Stimulated activated CD8-positive, alpha-beta memory T cell treated with anti-CD3 and anti-CD28 coated beads, Interleukin-4, amount 100 ng/mL, for 4 hours (primary cell): ENCODE measurements around the gene MAS1L.

Source experiments
- DNase-seq, 2 donors: peaks; one replicate each; pipeline ENCODE4 v3.0.0-alpha.2; 2020; ENCODE audit warnings: low read depth in 2 of 2, low spot score in 1 of 2

Gene MAS1L, protein sequence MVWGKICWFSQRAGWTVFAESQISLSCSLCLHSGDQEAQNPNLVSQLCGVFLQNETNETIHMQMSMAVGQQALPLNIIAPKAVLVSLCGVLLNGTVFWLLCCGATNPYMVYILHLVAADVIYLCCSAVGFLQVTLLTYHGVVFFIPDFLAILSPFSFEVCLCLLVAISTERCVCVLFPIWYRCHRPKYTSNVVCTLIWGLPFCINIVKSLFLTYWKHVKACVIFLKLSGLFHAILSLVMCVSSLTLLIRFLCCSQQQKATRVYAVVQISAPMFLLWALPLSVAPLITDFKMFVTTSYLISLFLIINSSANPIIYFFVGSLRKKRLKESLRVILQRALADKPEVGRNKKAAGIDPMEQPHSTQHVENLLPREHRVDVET

DNA sequence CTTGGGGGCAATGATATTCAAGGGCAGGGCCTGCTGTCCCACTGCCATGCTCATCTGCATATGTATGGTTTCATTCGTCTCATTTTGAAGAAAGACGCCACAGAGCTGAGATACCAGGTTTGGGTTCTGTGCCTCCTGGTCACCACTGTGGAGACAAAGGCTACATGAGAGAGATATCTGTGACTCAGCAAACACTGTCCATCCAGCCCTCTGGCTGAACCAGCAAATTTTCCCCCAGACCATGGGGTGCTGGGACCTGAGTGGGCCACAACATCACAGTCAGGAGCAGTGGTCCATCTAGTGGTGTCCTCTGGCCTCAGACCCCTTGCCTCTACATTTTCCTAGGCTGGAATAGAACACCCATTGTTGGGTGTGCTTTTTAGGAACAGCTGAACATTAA lies at the start of gene MAS1L:
MAS1L (minus strand) TSS at position 297 of the 400 bp plus-strand sequence; CDS start at position 243, 54 bp downstream.
- DNase-seq = no peak

DNA sequence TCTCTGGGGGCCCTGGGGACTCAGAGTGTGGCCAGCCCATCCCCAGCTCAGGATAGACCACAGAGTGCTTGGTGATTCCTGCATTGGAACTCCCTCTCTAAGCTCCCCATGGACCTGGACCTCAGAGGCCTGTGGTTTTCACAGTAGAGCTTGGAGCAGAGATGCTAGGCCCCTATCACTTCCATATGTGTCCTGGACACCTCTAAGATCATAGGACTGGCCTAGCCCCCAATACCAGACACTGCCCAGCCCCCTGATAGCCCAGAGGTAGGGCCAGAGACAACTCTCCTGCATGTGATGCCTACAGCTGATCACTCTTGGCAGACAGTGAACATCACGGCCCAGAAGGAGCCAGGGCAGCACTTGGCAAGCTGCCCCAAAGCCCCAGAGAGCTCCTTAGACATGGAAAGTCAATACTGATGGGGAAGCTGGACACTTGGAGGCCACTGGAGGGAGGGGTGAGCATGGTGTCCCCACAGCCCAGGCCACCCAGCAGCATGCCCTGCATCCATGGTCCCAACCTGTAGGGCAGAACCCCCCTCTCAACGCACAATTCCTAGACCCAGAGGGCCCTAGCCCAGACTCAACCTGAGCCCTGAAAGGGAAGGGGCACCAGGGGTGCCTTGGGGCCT lies 44.7 kb upstream of the MAS1L start:
- DNase-seq = no peak

DNA sequence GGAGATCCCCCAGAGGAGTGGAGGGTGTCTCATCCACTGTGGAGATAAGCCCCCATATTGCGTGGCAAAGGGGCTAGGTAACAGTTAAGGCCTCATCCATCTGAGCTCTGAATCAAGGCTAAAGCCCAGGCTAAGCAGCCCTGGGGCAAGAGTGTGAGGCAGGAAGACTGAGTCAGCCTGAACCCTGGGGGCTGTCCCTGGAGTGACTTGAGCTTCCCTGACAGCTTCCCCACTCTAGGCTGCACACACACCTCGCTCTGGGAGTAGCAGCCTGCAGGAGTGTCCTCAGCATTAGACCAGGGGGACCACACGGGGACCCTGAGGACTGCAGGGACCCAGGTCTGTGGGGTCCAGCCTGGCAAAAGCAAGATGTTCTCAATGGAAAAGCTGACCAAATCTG lies 43.9 kb upstream of the MAS1L start:
- no peak for DNase-seq

DNA sequence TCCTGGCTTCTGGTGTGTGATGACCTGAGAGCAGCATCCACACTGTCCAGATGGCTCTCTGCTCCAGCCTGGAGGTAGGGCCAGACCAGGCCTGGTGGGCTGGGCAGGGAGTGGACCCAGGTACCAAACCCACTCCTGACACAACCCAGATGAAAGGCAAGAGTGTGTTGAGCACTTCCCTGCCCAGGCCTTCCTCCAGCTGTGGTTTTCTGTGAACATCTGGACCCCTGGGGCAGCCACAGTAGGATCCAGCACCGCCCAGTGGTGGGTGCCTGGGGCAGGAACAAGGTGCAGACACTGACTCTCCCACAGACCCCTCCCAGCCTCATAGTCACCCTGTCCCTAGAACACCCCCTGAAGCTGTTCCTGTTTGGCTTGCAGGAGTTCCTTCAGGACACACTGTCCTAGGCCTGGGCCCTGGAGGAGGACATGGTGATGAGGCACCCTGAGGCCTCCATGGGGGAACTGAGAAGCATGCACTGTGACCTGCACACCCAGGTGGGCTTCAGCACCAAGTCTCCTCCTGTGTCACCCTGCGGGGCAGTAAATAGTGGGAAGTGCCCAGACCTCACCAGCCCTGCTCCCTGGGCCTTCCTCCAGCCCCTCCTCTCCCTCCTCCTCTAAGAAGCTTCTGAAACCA lies 43.0 kb upstream of the MAS1L start:
- DNase-seq = no peak

DNA sequence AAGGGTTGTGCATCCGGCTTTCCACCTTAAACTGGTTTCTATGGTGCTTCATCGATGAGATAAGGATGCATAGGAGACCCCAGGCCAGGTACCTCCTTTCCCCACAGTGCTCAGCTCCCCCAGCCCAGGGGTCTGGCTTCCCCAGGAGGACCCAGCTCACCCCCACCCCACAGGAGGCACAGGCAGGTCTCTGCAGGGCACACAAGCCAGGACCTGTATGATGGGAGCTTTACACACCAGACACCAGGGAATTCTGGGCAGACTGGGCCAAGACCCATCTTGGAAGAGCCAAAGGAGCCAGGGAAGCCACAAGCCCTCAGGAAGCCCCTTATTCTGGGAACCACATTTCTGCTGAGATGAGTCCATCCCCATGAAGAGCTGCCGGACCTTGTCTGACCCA lies 42.2 kb upstream of the MAS1L start:
- no peak for DNase-seq

DNA sequence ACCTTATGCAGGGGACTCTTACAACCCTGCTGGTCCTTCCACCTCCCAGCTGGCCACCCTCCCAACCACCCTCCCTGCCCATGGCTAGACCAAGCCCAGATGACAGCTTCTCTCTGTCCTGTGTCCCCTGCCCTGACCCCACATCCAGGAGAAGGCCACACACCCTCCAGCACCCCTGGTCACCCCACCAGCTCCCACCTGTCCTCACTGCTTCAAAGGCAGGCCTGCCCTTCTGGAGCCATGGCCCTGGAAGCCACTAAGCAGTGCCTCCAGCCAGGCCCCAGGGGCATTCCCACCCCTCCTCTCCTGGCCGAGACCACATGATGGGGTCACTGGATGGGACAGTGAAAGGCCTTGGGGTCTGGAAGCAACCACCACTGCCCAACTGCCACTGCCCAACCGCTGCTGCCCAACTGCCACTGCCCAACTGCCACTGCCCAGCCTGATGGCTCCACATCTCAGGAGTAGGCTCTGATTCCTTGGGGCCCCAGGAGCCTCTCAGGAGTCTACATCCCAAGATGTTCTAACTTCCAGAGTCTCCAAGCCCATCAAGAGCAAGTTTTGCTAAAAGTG lies 41.3 kb upstream of the MAS1L start:
- no peak for DNase-seq

DNA sequence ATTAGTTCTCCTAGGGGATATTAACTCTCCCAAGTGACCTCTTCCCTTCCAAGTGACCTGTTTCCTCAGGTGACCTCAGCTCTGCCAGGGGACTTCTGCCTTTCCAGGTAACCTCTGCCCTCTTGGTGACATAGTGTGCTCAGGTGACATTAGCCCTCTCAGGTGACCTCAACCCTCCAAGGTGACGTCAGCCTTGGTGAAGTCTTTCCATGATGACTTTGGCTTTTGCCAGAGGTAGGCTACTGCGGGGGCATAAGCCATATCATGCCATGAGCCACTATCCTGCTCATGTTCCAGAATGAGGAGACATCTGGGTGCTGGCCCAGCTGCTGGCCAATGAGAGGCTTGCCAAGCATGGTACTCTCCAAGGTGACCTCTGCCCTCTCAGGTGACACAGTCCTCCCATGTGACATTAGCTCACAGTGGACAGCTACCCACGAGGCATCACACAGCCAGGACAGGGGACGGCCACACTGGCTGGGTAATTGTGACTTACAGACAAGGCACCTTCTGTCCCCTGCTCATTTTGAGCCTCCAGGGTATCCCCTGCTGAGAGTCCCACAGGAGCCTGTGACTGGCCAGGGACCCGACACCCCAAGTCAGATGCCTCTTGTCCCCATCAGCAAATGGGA lies 40.7 kb upstream of the MAS1L start:
- no peak for DNase-seq

DNA sequence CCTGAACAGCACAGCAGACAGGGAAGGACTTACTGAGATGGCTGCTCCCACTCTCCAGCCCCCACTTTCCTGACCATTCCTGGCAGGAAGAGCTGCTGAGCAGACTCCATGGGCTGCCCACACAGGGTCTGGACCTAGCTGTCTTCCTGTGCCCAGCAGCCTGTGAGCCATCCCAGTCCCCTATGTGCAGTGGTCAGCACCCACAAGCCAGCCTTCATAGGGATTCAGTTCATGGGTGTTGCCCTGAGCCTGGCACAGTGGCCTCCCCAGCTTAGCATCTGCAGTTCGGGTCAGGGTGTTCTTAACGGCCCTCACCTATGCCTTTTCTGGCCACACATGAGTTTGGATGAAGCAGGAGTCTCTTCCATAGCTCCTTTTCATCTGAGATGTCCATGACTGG lies 39.8 kb upstream of the MAS1L start:
- no peak for DNase-seq

DNA sequence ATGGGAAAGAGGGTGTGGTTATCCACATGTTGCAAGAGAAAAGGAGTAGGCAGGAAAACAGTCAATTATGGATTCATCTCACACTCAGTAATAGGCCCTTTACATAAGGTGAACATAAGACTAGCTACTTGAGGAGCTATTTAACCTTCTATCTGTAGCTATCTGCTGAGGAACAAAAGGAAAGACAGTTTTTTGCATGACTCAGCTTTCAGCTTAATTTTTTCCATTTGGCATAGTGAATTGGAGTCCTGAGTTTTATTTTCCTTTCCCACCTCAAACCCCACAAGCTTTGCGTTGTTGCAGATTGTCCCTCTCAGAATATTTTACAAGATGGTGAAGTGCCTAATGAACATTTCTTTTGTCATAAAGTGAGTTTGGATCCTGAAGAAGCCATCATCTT lies 39.4 kb upstream of the MAS1L start:
- DNase-seq = no peak

DNA sequence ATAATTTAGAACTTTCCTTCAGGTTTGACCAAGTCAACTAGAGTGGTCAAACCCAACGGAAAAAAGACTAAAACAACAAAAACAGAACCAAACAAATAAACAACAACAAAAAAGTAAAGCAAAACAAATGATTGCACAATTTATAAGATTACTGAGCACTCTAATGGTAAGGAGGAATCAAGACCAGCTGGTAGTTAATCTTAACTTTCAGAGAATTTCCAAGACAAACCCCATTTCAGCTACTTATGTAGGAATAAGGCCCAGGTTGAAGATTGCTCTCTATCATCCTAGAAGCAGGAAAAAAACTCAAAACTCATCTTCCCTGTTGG lies 37.5 kb upstream of the MAS1L start:
- no peak for DNase-seq

DNA sequence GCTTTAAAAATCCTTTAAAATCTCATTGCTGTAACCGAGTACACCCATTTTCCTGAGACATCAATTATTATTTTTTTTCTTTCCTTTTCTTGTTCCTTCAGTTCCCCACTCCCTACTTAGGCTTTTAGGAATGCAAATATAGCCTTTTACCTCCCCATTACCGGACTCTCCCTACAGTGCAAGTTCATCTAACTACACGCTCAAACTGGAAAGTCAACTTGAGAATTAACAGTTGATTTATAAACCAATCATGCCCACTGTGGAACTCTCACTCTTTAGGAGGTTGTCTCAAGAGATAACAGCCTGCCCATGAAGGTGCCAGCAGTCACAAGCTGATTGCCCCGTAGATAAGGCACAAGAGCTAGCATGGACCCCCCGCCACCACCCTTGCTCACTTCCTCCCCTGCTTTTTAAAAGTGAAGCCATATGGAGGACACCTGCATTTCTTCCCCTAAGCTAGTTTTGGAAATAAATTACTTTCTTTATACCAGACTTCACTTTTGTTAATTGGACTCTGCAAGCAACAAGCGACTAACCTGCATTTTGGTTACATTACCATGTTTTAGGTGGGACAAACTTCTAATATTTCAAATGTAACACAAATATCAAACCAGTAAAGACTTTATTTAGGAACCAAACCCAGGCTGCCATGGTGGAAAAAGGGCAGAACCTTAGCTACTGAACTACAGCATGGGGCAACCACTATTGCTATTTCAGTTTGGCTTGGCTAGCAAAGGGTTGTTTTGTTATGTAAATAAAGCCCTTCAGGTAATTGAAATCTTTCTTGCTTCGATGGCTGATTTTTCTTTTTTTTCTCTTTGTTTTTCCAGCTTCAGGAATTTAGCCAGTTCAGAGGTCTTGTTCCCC lies 36.9 kb upstream of the MAS1L start:
- no peak for DNase-seq

DNA sequence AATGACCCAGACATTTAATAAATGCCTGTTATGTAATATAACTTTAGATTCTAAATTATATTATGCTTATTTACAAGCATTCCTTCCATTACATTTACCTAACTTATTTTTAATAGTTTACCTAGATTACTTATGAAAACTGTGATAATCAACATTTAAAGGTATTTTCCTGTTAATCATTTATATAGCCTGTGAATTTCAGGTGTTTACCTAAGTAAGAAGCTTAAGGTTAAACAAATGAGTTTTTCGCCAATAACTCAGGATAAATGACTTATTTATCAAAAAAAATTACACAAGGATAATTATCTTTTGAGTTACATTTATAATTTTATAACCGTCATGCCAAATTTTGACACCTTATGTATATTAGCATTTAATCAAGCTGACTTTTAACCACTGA lies 36.3 kb upstream of the MAS1L start:
- no peak for DNase-seq

DNA sequence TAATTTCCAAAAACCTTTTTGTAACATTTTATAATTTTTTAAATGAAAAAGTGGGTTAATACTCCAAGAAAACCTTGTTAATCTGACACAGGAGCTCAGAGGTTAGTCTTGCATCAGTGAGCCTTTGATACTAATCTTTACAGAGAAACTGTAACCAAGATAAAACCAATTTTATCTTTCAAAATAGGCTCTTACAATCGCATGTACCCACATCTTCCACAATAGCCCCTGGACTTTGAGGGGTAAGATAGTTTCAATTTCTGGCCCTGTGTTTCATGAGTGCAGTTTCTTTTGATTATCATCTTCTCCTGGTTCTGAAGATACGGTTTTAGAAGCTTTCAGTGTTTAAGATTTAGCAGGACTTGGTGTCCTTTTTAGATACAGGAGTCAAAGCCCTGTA lies 34.5 kb upstream of the MAS1L start:
- no peak for DNase-seq

DNA sequence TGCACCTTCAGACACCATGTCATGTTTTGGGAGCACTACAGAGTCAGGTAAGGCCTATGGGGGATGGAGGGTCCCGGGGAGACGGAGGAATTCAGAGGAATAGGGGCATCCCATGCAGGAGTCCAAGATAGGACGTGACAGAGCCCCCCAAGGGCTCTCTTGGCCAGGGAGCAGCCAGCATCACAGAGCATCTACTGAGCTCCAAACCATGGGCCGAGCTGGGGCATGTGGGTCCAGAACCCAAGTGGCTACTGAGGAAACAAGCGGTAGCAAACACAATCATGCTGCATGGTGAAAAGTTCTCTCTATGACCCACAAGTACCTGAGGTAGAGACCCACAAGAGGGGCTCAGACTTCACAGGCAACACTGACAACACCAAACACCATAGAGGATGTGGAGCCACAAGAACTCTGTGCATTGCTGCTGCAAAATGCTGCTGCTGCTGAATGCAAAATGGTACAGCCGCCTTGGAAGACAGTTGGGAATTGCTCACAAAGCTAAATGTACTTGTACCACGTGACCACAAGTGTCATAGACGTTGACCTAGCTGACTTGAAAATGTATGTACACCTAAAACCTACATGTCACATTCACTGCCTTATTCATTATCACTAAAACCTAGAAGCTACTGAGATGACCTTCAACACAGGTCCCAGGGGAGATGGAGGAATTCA lies 33.4 kb upstream of the MAS1L start:
- no peak for DNase-seq

DNA sequence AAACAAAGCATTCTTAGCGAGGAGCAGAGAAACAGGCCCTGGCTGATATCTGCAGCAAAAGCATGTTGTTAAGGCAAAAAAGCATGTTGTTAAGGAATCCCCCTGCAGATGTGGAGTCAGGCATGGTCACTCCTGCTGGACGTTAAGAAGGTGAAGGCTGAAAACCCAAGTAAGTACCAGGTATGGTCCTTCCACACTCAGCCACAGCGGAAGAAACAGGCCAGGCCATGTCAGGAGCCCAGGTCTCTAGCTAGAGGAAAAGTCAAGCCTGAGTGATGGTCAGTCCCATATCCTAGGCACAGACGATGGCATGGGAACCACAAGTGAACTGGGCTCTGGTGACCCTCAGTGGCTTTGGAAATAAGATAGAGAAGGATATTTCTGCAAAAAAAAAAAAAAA lies 32.5 kb upstream of the MAS1L start:
- no peak for DNase-seq

DNA sequence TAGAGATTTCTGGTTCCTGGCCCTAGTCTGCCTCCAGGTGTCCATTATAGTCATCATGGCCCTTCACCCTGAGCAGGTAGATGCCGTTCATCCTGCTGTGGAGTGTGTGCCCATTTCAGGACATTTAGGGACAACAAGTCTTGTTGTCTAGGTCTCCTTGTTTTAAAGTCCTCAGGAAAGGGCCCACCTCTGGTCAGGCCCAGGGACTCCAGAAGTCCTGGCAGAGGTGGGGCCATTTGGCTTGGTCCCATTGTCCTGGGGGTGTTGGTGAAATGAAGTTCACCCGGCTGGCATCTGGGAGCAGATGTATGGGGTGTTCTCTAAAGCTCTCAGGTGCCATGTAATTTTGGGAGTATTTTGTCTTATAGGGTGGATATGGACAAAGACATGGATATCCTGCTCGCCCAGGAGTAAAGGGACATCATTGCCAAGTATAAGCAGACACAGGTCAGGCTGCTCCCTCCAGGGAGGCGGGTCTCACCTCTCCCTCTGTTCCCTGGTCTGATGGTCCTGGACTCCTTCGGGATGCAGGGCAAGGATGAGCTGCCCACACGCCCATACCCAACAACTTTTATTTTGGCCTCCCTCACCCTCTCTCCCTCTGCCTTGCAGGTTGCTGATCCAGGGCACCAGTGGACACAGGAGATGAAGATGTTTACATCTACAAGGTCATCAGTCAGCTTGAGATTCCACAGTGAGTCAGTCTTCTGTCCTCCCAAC lies 31.7 kb upstream of the MAS1L start:
- DNase-seq = no peak

DNA sequence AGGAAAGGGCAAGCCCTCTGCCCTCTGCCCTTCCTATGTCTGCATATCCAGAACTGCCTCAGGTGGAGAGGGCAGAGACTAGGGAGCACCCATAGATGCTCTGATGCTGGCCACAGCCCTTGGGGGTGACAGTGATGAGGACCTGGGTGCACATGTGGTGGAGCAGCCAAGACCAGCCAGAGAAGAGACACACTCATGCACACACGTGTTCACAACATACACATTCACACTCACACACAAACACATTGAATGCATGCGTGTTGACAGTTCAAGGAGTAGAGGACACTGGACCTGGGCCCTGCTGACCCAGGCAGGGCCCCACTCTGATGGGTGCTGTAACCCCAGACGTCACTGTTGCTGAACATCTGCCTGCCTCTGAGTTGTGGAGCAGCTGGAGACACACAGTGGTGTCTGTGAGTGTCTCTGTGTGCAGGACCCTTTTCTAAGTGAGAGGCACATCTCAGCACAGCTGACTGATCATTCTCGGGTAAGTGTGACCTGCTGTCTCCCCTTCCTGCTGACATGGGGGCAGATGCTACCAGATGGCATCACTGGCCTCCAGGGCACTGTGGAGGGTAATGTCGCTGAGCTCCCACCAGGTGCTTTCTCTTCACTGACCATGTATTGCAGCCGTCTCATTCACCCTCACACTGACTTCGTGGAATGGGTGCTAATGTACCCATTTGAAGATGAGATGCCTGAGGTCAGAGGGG lies 30.1 kb upstream of the MAS1L start:
- no peak for DNase-seq

DNA sequence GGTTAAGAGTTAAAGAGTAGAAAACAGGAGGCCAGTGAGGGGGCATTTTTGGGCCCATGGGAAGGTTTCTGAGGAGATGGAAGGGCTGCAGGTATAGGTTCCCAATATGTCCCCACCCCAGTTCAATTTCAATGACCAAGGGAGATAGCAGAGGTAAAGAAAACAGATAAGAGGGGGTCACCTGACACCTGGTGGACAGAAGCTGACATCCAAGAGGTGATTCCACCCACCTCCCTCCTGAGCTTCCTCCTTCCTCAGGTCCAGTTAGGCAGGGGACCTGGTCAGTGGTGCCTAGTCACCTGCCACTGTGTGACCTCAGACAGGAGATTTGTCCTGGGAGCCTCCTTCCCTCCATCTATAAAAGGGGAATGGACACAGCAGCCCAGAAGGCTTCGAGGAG lies 29.5 kb upstream of the MAS1L start:
- no peak for DNase-seq

DNA sequence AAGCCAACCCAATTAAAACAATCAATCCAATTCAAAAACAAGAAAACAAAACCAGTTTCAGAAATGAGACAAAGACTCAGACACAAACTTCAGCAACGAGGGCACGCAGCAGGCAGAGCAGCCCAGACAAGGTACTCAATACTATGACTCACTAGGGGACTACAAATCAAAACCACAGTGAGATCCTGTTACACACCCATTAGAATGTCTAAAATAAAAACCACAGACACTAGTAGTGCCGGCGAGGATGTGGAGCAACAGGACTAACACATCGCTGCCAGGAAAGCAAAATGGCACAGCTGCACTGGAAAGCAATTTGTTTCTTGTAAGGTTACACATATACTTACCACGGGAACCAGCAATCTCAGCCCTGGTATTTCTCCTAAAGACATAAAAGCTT lies 28.4 kb upstream of the MAS1L start:
- DNase-seq = no peak
